Activated CD4-positive, alpha-beta T cell treated with anti-CD3 and anti-CD28 coated beads for 4 hours (primary cell): ENCODE measurements around the gene RUNX3.

Source experiments
- DNase-seq, 2 donors: peaks; one replicate each; pipeline ENCODE4 v3.0.0-alpha.2; 2020

The RUNX3 gene

GRCh38 chr1:24963099-24963872 lies 33.2 kb upstream of the RUNX3 start:
- peak; percentile 39 to 42 for DNase-seq

- DNase-seq: no peak
Observed at GRCh38 chr1:24961961-24962861, 32.1 kb upstream of the RUNX3 start.

- no peak for DNase-seq
Observed at GRCh38 chr1:24961334-24961733, 31.3 kb upstream of the RUNX3 start.

GRCh38 chr1:24960071-24960801 lies 30.2 kb upstream of the RUNX3 start:
- DNase-seq: no peak

- no peak for DNase-seq
Observed at GRCh38 chr1:24959623-24959975, 29.5 kb upstream of the RUNX3 start.

GRCh38 chr1:24958766-24959622 lies 28.9 kb upstream of the RUNX3 start:
- no peak for DNase-seq

- DNase-seq: no peak
Observed at GRCh38 chr1:24957808-24958752, 28.0 kb upstream of the RUNX3 start.

GRCh38 chr1:24957016-24957807 lies 27.1 kb upstream of the RUNX3 start:
- DNase-seq: no peak

GRCh38 chr1:24955779-24956365 lies 25.8 kb upstream of the RUNX3 start:
- DNase-seq: no peak

- DNase-seq: peak; percentile 71 to 75
Observed at GRCh38 chr1:24955161-24955560, 25.1 kb upstream of the RUNX3 start.

- DNase-seq: no peak
Observed at GRCh38 chr1:24954631-24955030, 24.6 kb upstream of the RUNX3 start.

- DNase-seq: no peak
Observed at GRCh38 chr1:24954022-24954421, 23.9 kb upstream of the RUNX3 start.

GRCh38 chr1:24952413-24952841 lies 22.4 kb upstream of the RUNX3 start:
- DNase-seq: peak in 1 of 2 donors; percentile 19

GRCh38 chr1:24951810-24952412 lies 21.8 kb upstream of the RUNX3 start:
- no peak for DNase-seq

GRCh38 chr1:24951337-24951736 lies 21.3 kb upstream of the RUNX3 start:
- no peak for DNase-seq

GRCh38 chr1:24949331-24949881 lies 19.3 kb upstream of the RUNX3 start:
- DNase-seq: no peak

- DNase-seq: no peak
Observed at GRCh38 chr1:24948079-24948827, 18.2 kb upstream of the RUNX3 start.
